Hematopoietic multipotent progenitor cell treated with erythropoietin and hydrocortisone succinate and interleukin-3 and kit ligand, for 17 days (in vitro differentiated cells): ENCODE measurements around the gene DPP4.
"Not testable (repeated sequence)": the region's sequence is repeated elsewhere in the genome, so short reads cannot be mapped to it uniquely, and the experiment has no call there.

Source experiments
- DNase-seq: peaks from one replicate; pipeline ENCODE4 v3.0.0-alpha.2; 2015; ENCODE audit warnings: low spot score

DPP4 gene

DNA sequence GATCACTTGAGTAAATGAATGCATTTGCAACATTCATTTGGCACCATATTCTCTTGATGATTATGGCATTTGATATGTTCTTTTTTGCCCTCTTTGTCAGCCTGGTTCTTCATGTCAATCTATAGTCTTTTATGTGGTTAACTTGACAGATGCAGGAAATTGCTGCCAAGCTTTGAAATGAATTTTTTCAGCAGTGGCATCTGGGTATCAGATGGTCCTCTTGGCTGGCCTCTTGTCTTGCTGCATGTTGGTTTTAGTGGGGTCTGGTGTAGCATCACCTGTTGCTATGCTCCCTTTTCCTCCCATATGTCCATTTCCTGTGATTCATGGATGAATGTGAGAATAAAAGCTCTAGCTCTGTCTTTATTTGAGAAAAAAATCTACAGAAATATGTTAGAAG is 119.9 kb downstream of the DPP4 start:
- DNase-seq, result no peak

DNA sequence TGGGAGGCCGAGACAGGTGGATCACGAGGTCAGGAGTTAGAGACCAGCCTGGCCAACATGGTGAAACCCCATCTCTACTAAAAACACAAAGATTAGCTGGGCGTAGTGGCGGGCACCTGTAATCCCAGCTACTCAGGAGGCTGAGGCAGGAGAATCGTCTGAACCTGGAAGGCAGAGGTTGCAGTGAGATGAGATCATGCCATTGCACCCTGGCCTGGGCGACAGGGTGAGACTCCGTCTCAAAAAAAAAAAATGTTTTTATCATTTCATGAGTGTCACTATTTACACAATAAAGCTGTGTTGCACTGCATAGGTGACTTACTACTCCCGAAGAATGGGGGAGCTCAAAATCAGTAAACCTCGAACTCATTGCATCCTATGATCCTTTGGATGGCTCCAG is 120.6 kb downstream of the DPP4 start:
- not testable (repeated sequence) for DNase-seq

DNA sequence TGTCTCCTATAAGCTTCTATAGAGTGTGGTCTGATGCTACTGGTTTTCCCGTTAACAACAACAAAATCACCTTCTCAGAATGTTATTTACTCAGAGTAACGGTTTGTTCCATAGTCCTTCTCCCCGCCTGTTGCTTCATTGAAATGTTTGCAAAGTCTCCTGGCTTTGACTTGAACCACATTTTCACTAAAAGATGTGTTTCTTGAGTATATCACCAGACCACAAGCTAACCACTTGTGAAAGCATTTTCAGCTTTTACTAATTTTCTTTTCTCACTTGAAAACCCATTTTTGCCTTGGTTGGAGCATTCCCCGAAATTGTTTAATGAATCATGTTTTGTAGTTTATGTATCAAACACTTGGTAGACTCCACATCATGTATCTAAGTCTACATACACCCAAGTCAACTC is 121.2 kb downstream of the DPP4 start:
- no peak for DNase-seq

DNA sequence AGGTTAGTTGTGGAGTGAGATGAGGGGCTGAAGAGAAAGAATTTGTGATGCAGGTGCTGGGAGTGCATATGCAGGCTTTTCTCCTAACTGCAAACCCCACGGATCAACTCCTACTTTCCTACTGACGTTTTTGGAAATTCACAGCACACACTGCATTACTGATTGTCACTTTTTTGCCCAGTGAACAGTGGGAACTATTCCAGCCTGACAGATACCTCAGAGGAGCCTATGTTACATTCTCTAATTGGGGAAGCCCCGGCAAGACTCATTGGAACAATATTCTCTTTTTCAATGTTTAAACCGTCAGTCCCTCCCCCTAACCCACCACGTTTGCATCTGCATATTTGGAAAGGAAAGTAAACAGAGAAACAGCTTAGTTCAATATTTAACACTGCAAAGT is 126.2 kb downstream of the DPP4 start:
- DNase-seq, result no peak

DNA sequence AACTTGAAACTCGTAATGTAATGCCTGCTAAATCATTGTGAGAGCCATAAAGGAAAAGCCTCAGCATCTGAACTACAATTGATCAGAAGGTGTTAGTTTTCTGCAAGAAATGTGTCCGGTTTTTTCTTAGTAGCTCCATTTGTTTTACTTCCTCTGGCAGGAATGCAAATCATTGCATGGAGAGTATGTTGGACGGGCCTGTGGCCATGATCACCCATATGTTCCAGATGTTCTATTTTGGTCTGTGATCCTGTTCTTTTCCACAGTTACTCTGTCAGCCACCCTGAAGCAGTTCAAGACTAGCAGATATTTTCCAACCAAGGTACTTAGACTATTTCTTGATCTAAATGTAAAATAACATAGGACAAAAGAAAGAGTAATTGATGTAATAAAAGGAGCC is 126.6 kb downstream of the DPP4 start:
- no peak for DNase-seq

DNA sequence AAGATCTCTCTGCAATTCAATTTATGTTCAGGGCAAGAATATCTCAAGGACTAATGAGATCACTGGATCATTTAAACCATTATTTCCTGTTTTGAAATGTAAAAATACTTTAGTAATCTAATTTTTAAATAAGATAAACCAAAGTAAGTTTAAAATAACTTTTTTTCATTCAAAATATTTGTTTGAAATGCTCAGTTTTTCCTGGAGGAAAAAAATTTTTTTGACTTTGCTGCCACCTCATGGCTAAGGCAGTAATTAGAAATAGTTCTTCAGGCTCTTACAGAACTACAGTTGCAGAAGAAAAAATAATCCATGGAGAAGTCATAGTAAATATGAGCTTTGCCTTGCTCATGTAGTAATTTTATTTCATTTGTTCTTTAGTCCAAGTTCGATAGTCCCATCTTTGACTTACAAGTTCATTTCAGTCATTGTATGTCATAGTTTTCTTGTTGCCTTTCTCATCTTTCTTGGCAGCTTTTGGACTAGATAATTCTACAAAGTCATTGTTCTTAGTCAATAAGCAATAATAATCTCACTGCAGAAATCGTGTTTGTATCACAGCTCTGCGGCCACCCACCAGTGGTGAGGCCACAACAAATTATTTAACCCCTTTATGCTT is 127.4 kb downstream of the DPP4 start:
- no peak for DNase-seq

DNA sequence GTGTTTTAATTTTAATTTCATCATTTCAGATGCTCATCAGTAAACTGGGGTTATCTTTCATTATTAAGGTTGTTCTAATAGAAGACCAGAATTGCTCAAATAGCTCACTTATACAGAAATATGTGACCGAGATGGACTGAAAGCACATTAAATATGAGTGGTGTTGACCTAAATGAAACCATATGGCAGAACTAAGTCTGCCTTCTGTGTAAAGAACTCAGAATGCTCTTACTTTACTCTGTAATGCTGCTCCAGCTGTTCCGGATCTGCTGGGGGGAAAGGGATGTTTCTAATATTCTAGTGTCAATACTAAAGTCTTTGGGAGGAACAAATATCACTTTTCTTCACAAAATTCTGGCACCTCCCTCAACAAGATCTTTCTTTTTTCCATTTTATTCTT is 131.0 kb downstream of the DPP4 start:
- DNase-seq, result no peak
